HepG2 (cell line): ENCODE measurements around the gene CKS1B. TPM values are rescaled to one million over a fixed set of nuclear protein-coding genes. Genes with fewer than 3 reads are reported as not detected.
A peak's percentile ranks its signal among the peaks of the same experiment; 100 is the strongest.

Experiments
- ATAC-seq: fragments of 200-7000 bp; cut with Tn5 transposase; 3 replicates; pipeline ENCODE4 v1.9.1; 2020; ENCODE audit warnings: mild to moderate bottlenecking, moderate library complexity
- BruUV-seq: library from RNA; stranded (reverse); fragments of 400-500 nt; replicated peaks from 2 replicates; lab custom pipeline; 2021; lab: Mats Ljungman, UMichigan
- CTCF ChIA-PET: fragments of 300-600 bp; formaldehyde crosslinking; extraction: SDS; loops from one replicate; lab custom pipeline; 2021; ENCODE audit warnings: low total read pairs, inconsistent platforms, low intra/inter-chr PET ratio; lab: Yijun Ruan, JAX
- POLR2A ChIA-PET: fragments of 350-600 bp; sonication (Branson Sonifier 250); formaldehyde crosslinking; loops from one replicate; lab custom pipeline; 2020; ENCODE audit warnings: antibody characterized with exemption, inconsistent platforms; lab: Yijun Ruan, JAX
- DNase-seq: peaks from one replicate; pipeline ENCODE4 v3.0.0-alpha.2; 2015; ENCODE audit warnings: low spot score
- FAIRE-seq: peaks from 3 replicates; lab custom pipeline; 2011; peaks lifted over from hg19 to GRCh38; lab: Jason Lieb, UNC
- H2AFZ ChIP-seq: one replicate; pipeline ENCODE4 v1.6.1; 2011; ENCODE audit warnings: low read length, inconsistent platforms
- H3K27ac ChIP-seq: fragments of 300-600 bp; 3 replicates; pipeline ENCODE4 v1.8.0; 2011; ENCODE audit warnings: mixed run types, mild to moderate bottlenecking, mixed read lengths, low read length, inconsistent platforms; ENCODE audit not compliant: insufficient read depth; ENCODE audit errors: extremely low read length
- H3K27me3 ChIP-seq, 2 experiments: fragments of 200-600 bp in 1 of 2; 2 replicates in 1 of 2; 3 replicates in 1 of 2; pipeline versions ENCODE4 v1.6.0 to v1.8.0; 2011; ENCODE audit warnings: low read length in 2 of 2, mild to moderate bottlenecking in 2 of 2, moderate library complexity in 2 of 2, inconsistent platforms in 1 of 2; ENCODE audit not compliant: insufficient read depth in 2 of 2, control insufficient read depth in 1 of 2
- H3K36me3 ChIP-seq, 2 experiments: fragments of 200-600 bp in 1 of 2; replicated peaks in 1 of 2; 2 replicates in 1 of 2; 3 replicates in 1 of 2; pipeline versions ENCODE4 v1.5.1 to v1.8.0; 2011; ENCODE audit warnings: low read length in 2 of 2, inconsistent platforms in 1 of 2; ENCODE audit not compliant: insufficient read depth in 2 of 2, control insufficient read depth in 1 of 2
- H3K4me1 ChIP-seq: 2 replicates; pipeline ENCODE4 v1.5.1; 2012; ENCODE audit warnings: low read length, inconsistent platforms; ENCODE audit not compliant: insufficient read depth
- H3K4me2 ChIP-seq: 2 replicates; pipeline ENCODE4 v1.6.0; 2011; ENCODE audit warnings: low read depth, low read length, inconsistent platforms
- H3K4me3 ChIP-seq, 3 experiments: fragments of 200-600 bp in 1 of 3; sonication (generic), shearing (Covaris generic) in 1 of 3; replicated peaks in 1 of 3; 2 replicates each; pipeline ENCODE4 v1.5.1; 2011 to 2016; ENCODE audit warnings: low read length in 3 of 3, inconsistent platforms in 2 of 3, low read depth in 2 of 3, mild to moderate bottlenecking in 2 of 3, control low read depth in 1 of 3, mixed read lengths in 1 of 3; ENCODE audit not compliant: insufficient read depth in 1 of 3
- H3K79me2 ChIP-seq: one replicate; pipeline ENCODE4 v1.6.1; 2011; ENCODE audit warnings: low read length, inconsistent platforms; ENCODE audit not compliant: insufficient read depth
- H3K9ac ChIP-seq: 2 replicates; pipeline ENCODE4 v1.6.0; 2011; ENCODE audit warnings: mild to moderate bottlenecking, low read depth, low read length, inconsistent platforms; ENCODE audit not compliant: insufficient read depth
- H3K9me3 ChIP-seq: 2 replicates; pipeline ENCODE4 v1.5.1; 2012; ENCODE audit warnings: mild to moderate bottlenecking, low read length
- H4K20me1 ChIP-seq: 2 replicates; pipeline ENCODE4 v1.6.0; 2011; ENCODE audit warnings: inconsistent platforms, mild to moderate bottlenecking, low read length, moderate library complexity; ENCODE audit not compliant: insufficient read depth
- ARNT2 ChIP-seq: sonication (generic); formaldehyde crosslinking; IDR thresholded peaks from 2 replicates; pipeline ENCODE4 v1.8.0; 2022; ENCODE audit warnings: mild to moderate bottlenecking, low read depth, missing genetic modification reagents, moderate library complexity
- FIP1L1 ChIP-seq: fragments of 200-400 bp; formaldehyde crosslinking; IDR thresholded peaks from 2 replicates; pipeline ENCODE4 v1.6.1; 2018; ENCODE audit warnings: low read depth, mild to moderate bottlenecking, low read length, moderate library complexity, borderline replicate concordance; ENCODE audit not compliant: insufficient read depth
- KDM3A ChIP-seq: IDR thresholded peaks from 2 replicates; pipeline ENCODE4 v1.6.1; 2018; ENCODE audit warnings: low read depth, missing compliant biosample characterization
- KMT2A ChIP-seq: sonication (generic); formaldehyde crosslinking; IDR thresholded peaks from 2 replicates; pipeline ENCODE4 v1.4.0; 2020; ENCODE audit warnings: missing genetic modification reagents
- KMT2B ChIP-seq: IDR thresholded peaks from 2 replicates; pipeline ENCODE4 v1.6.1; 2016; ENCODE audit warnings: missing genetic modification reagents, missing compliant biosample characterization
- LRRFIP1 ChIP-seq: sonication (generic); formaldehyde crosslinking; conservative IDR thresholded peaks from 2 replicates; pipeline ENCODE4 v1.4.0; 2020; ENCODE audit warnings: missing genetic modification reagents
- MXD1 ChIP-seq: sonication (generic); formaldehyde crosslinking; IDR thresholded peaks from 2 replicates; pipeline ENCODE4 v1.4.0; 2020; ENCODE audit warnings: mild to moderate bottlenecking, missing genetic modification reagents
- MYC ChIP-seq: sonication (generic); formaldehyde crosslinking; IDR thresholded peaks from 2 replicates; pipeline ENCODE4 v1.9.0; 2021; ENCODE audit warnings: missing genetic modification reagents, borderline replicate concordance
- NFE2 ChIP-seq: sonication (generic); formaldehyde crosslinking; IDR thresholded peaks from 2 replicates; pipeline ENCODE4 v1.4.0; 2020; ENCODE audit warnings: missing genetic modification reagents
- RNF2 ChIP-seq: fragments of 450-650 bp; conservative IDR thresholded peaks from 2 replicates; pipeline ENCODE4 v1.6.1; 2016; ENCODE audit warnings: low read depth
- SAFB2 ChIP-seq: sonication (generic); formaldehyde crosslinking; IDR thresholded peaks from 2 replicates; pipeline ENCODE4 v1.5.1; 2020; ENCODE audit warnings: missing genetic modification reagents, low read depth, mild to moderate bottlenecking, borderline replicate concordance
- SNAPC2 ChIP-seq: sonication (generic); formaldehyde crosslinking; IDR thresholded peaks from 2 replicates; pipeline ENCODE4 v1.8.1; 2022; ENCODE audit warnings: mild to moderate bottlenecking, missing genetic modification reagents
- TARDBP ChIP-seq: sonication (generic); formaldehyde crosslinking; IDR thresholded peaks from 2 replicates; pipeline ENCODE4 v1.8.0; 2022; ENCODE audit warnings: mild to moderate bottlenecking, missing genetic modification reagents
- WIZ ChIP-seq: sonication (generic); formaldehyde crosslinking; IDR thresholded peaks from 2 replicates; pipeline ENCODE4 v1.5.1; 2020; ENCODE audit warnings: mild to moderate bottlenecking, missing genetic modification reagents
- ZNF205 ChIP-seq: IDR thresholded peaks from 2 replicates; pipeline ENCODE4 v1.6.1; 2018; ENCODE audit warnings: missing biosample characterization, missing genetic modification reagents
- WGBS: methylation state at CpG from one replicate; pipeline ENCODE4 v1.1.6; 2017; ENCODE audit warnings: low lambda C conversion rate; 5-methylcytosine and 5-hydroxymethylcytosine counted together
- in situ Hi-C: cut with HindIII; loops from 2 replicates; pipeline ENCODE4 v1.10.0; 2017; ENCODE audit warnings: low pct_unique_long_range_greater_than_20kb; ENCODE audit not compliant: extremely low pct_ligation_motif_present
- intact Hi-C: fragments of 100-400 bp; cut with micrococcal nuclease; formaldehyde crosslinking; loops from one replicate; pipeline ENCODE4 v1.10.0; 2022; ENCODE audit not compliant: unreplicated experiment
- polyA plus RNA-seq, 8 experiments: library from polyadenylated mRNA; depleted of rRNA in 3 of 8; stranded (reverse) in 7 of 8; unstranded in 1 of 8; fragments of >200 nt; fragmentation: Illumina TruSeq in 4 of 8; extraction: Trizol in 4 of 8; gene quantifications; 2 replicates each; pipeline versions ENCODE4 v1.2.1 to v1.2.3, GENCODE V29; 2011 to 2016; ENCODE audit warnings: low read depth in 4 of 8, missing spikeins in 1 of 8, mixed read lengths in 1 of 8; ENCODE audit not compliant: insufficient read depth in 1 of 8
- total RNA-seq, 5 experiments: library from RNA; depleted of rRNA; stranded (reverse); fragments of >200 nt; fragmentation: Illumina TruSeq; extraction: Trizol; gene quantifications; 2 replicates each; pipeline ENCODE4 v1.2.3, GENCODE V29; 2016; ENCODE audit warnings: low read depth in 1 of 5

Gene CKS1B
- total and polyA plus RNA-seq, 2 of the 13 experiments (the other 11 are each of a cell fraction or from before 2014, with no cell fraction given) = 217 to 222 TPM

- no peak for TF ChIP-seq LRRFIP1 (CRISPR knock-in tag)
- no peak for TF ChIP-seq MYC (CRISPR knock-in tag)
- no peak for TF ChIP-seq KMT2A (CRISPR knock-in tag)
- no peak for TF ChIP-seq RNF2
- no peak for TF ChIP-seq ZNF205 (CRISPR knock-in tag)
- no peak for TF ChIP-seq MXD1 (CRISPR knock-in tag)
- TF ChIP-seq NFE2 (CRISPR knock-in tag) = no peak
- TF ChIP-seq FIP1L1 = no peak
Observed at GRCh38 chr1:154971341-154971998, 3.0 kb upstream of the CKS1B start (continued).

GRCh38 chr1:154972213-154972516 is 2.3 kb upstream of the CKS1B start:
- ATAC-seq = no peak
- Histone ChIP-seq H3K27me3 (no peaks in the 10 kb centered on the region; a peak in 1 of 5 replicates), H3K4me1 (peaks cover 64% of the 10 kb centered on the region), H2AFZ (no peak overlapping the region), H3K79me2 (peaks cover 66% of the 10 kb centered on the region), H4K20me1 (no peaks in the 10 kb centered on the region), H3K9ac (peak overlapping the region; percentile 98), H3K9me3 (no peaks in the 10 kb centered on the region), H3K4me2 (peak overlapping the region; percentile 100), H3K4me3 (peak overlapping the region; percentile 30 to 84 (median 70); a peak in 5 of 6 replicates), H3K36me3 (peaks cover 10 to 20% of the 10 kb centered on the region in 2 experiments; a peak in 4 of 5 replicates), H3K27ac (peak overlapping the region; percentile 100)
- intact Hi-C loops = loop anchor here (2.0 kb wide), 1 partner anchor 15 kb away; the partner anchor contains the start of gene PBXIP1
- no peak for FAIRE-seq
- in situ Hi-C loops = no loop called here
- no TSS peak for BruUV-seq
- WGBS = 48% methylated on average over 3 of the region's 3 CpGs
- POLR2A ChIA-PET = interaction anchor here (0.7 to 6.6 kb wide), 18 partner anchors 10 to 154 kb away, joined by 3 to 148 read pairs (median 16); partner anchors contain the start of genes ADAM15, FLAD1, LENEP and PBXIP1
- DNase-seq = no peak
- CTCF ChIA-PET = interaction anchor here (1.0 kb wide), 1 partner anchor 10 kb away, joined by 3 read pairs; no protein-coding TSS in a partner anchor
- TF ChIP-seq ARNT2 (0 out of 2 replicates have a peak, but pooled peaks have one; percentile 3), TARDBP (CRISPR knock-in tag) (0 out of 2 replicates have a peak, but pooled peaks have one; percentile 38), SNAPC2 (CRISPR knock-in tag) (peak; percentile 27; the same call in 1 of the 2 replicates), SAFB2 (CRISPR knock-in tag) (peak; percentile 38; the same call in 1 of the 2 replicates), WIZ (no peak), KDM3A (CRISPR knock-in tag) (no peak), KMT2B (CRISPR knock-in tag) (0 out of 2 replicates have a peak, but pooled peaks have one; percentile 0)
